GM12892 (cell line): ENCODE measurements around the gene NOL6.

ENCODE experiments used
- POLR2A ChIP-seq: IDR thresholded peaks from 2 replicates; pipeline ENCODE4 v1.6.1; 2011; ENCODE audit warnings: low read depth, low read length, control low read depth
- TAF1 ChIP-seq: IDR thresholded peaks from 2 replicates; pipeline ENCODE4 v1.6.1; 2011; ENCODE audit warnings: low read depth, mild to moderate bottlenecking, control low read depth, low read length, borderline replicate concordance

DNA sequence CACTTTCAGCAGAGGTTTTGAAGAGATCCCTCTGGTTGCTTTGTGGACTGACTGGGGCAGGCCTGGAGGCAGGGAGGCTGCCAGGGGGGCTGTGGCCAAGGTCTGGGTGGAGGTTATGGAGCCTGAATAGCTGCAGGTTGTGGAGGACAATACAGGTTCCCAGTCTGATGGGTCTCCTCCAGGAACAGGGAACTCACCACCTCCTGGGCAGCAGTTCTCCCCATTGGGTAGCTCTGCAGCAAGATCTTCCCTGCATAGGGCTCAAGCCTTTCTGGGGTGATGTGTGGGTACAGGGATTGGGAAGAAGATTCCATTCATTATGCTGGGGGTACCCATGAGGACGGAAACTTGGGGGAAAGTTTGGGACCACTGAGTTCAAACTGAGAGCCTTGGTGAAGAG lies 33.1 kb downstream of the NOL6 start:
- TF ChIP-seq TAF1 (no peak), POLR2A (no peak)
